Transverse colon (tissue), 4 donors: ENCODE results near the gene TNFRSF4. TPM values are rescaled to one million over a fixed set of nuclear protein-coding genes. Genes with fewer than 3 reads are reported as not detected.
A peak's percentile ranks its signal among the peaks of the same experiment; 100 is the strongest.

ENCODE experiments used
- DNase-seq: peaks from one replicate; pipeline ENCODE4 v3.0.0-alpha.2; 2019
- H3K27ac ChIP-seq, 4 donors: fragments of 200-600 bp; sonication (generic); 2 replicates each; pipeline ENCODE4 v1.5.1; 2016 to 2018; ENCODE audit warnings: inconsistent platforms in 4 of 4
- H3K27me3 ChIP-seq: fragments of 200-600 bp; sonication (generic); 2 replicates; pipeline ENCODE4 v1.5.1; 2017; ENCODE audit warnings: inconsistent platforms
- H3K36me3 ChIP-seq, 4 donors: fragments of 200-600 bp; sonication (generic); 2 replicates each; pipeline ENCODE4 v1.5.1; 2017 to 2019; ENCODE audit warnings: inconsistent platforms in 4 of 4
- H3K4me1 ChIP-seq, 4 donors: fragments of 200-600 bp; sonication (generic); 2 replicates each; pipeline ENCODE4 v1.5.1; 2017 to 2020; ENCODE audit warnings: inconsistent platforms in 4 of 4
- H3K4me3 ChIP-seq, 4 donors: fragments of 200-600 bp; sonication (generic); 1 replicate in 1 of 4; 2 replicates in 3 of 4; pipeline versions ENCODE4 v1.5.1 to v1.6.1; 2017 to 2019; ENCODE audit warnings: inconsistent platforms in 4 of 4
- H3K9me3 ChIP-seq, 2 donors: fragments of 200-600 bp; sonication (generic); 2 replicates each; pipeline ENCODE4 v1.5.1; 2017 to 2019; ENCODE audit warnings: inconsistent platforms in 2 of 2
- EP300 ChIP-seq: sonication (generic); formaldehyde crosslinking; IDR thresholded peaks from one replicate; pipeline ENCODE4 v1.6.1; 2017; ENCODE audit warnings: antibody characterized with exemption, low read depth
- POLR2A ChIP-seq: fragments of 450-650 bp; IDR thresholded peaks from one replicate; pipeline ENCODE4 v1.6.1; 2016; ENCODE audit warnings: antibody characterized with exemption, mild to moderate bottlenecking, moderate library complexity
- POLR2AphosphoS5 ChIP-seq, 3 donors: sonication (generic); formaldehyde crosslinking; IDR thresholded peaks; one replicate each; pipeline ENCODE4 v1.6.1; 2016; ENCODE audit warnings: antibody characterized with exemption in 3 of 3
- WGBS, 2 donors: methylation state at CpG; one replicate each; pipeline ENCODE4 v1.1.5; 2018; ENCODE audit warnings: low coverage in 1 of 2; 5-methylcytosine and 5-hydroxymethylcytosine counted together
- in situ Hi-C, 4 donors: fragments of 200-750 bp; cut with MboI; loops; one replicate each; pipeline versions ENCODE4 v1.15.0 to v1.15.1; 2017; ENCODE audit warnings: low sequenced_read_pairs in 3 of 4, low pct_ligation_motif_present in 1 of 4, low pct_unique_long_range_greater_than_20kb in 1 of 4
- intact Hi-C: fragments of 100-400 bp; cut with DNase I; formaldehyde crosslinking; loops from one replicate; pipeline ENCODE4 v1.15.1; 2023; ENCODE audit warnings: low total_unique reads
- total RNA-seq, 4 donors: library from RNA; depleted of rRNA; stranded (reverse); fragments of >200 nt; gene quantifications; one replicate each; pipeline ENCODE4 v1.1.0, GENCODE V29; 2016
- TF ChIP-seq, protein P1 (sequence below), 5 experiments: fragments of 200-600 bp in 3 of 5; fragments of 450-650 bp in 2 of 5; sonication (generic) in 3 of 5; IDR thresholded peaks; 1 replicate in 2 of 5; 2 replicates in 3 of 5; pipeline ENCODE4 v1.5.1; 2016 to 2017; ENCODE audit warnings: antibody characterized with exemption in 5 of 5, inconsistent platforms in 3 of 5, mild to moderate bottlenecking in 2 of 5, moderate library complexity in 1 of 5

TNFRSF4 gene
- total RNA-seq, 4 donors from 2014 or later = 0.55 to 4.8 TPM; not detected in 2

GRCh38 chr1:1164701-1165451, 49.1 kb downstream of the TNFRSF4 start:
- 46% methylated on average over 46 of the region's 48 CpGs; no CpG with 5 or more reads in 1 of the 2 donors for WGBS, 2 donors
- H3K27me3 ChIP-seq = peaks cover 16% of the 10 kb centered on the region
- H3K9me3 ChIP-seq = no peaks in the 10 kb centered on the region
- in situ Hi-C loops = no loop called here
- TF ChIP-seq EP300 (no peak), POLR2AphosphoS5 (IDR thresholded peaks at IDR 0.05) (peak in 2 of 3 donors; percentile 43 to 54), POLR2A (peak; percentile 76)
- H3K27ac ChIP-seq = peak overlapping the region; percentile 96 to 98 (median 97)
- peak; percentile 67 for DNase-seq
- H3K4me1 ChIP-seq = peaks cover 0 to 47% (median 22%) of the 10 kb centered on the region in 4 donors
- H3K4me3 ChIP-seq = peak overlapping the region; percentile 4 to 63 (median 50)
- intact Hi-C loops = no loop called here
- no peaks in the 10 kb centered on the region for H3K36me3 ChIP-seq

- in situ Hi-C loops = no loop called here
- peak overlapping the region; percentile 4 to 63 (median 50) for H3K4me3 ChIP-seq
- H3K27ac ChIP-seq = peak overlapping the region; percentile 96 to 98 (median 97)
- H3K36me3 ChIP-seq = no peaks in the 10 kb centered on the region
- peaks cover 0 to 51% (median 27%) of the 10 kb centered on the region in 4 donors for H3K4me1 ChIP-seq
- no peak for DNase-seq
- TF ChIP-seq EP300 = no peak
- TF ChIP-seq POLR2A = no peak
- TF ChIP-seq, protein P1, sequence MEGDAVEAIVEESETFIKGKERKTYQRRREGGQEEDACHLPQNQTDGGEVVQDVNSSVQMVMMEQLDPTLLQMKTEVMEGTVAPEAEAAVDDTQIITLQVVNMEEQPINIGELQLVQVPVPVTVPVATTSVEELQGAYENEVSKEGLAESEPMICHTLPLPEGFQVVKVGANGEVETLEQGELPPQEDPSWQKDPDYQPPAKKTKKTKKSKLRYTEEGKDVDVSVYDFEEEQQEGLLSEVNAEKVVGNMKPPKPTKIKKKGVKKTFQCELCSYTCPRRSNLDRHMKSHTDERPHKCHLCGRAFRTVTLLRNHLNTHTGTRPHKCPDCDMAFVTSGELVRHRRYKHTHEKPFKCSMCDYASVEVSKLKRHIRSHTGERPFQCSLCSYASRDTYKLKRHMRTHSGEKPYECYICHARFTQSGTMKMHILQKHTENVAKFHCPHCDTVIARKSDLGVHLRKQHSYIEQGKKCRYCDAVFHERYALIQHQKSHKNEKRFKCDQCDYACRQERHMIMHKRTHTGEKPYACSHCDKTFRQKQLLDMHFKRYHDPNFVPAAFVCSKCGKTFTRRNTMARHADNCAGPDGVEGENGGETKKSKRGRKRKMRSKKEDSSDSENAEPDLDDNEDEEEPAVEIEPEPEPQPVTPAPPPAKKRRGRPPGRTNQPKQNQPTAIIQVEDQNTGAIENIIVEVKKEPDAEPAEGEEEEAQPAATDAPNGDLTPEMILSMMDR (IDR thresholded peaks at IDR 0.05) = no peak
- TF ChIP-seq POLR2AphosphoS5 (IDR thresholded peaks at IDR 0.05) = no peak
- peaks cover 16% of the 10 kb centered on the region for H3K27me3 ChIP-seq
- intact Hi-C loops = no loop called here
- 47 to 63% methylated on average over 2 to 18 of the region's 26 CpGs for WGBS, 2 donors
- H3K9me3 ChIP-seq = no peaks in the 10 kb centered on the region
These were observed 49.6 kb downstream of the TNFRSF4 start for GRCh38 chr1:1164361-1164700.

DNA sequence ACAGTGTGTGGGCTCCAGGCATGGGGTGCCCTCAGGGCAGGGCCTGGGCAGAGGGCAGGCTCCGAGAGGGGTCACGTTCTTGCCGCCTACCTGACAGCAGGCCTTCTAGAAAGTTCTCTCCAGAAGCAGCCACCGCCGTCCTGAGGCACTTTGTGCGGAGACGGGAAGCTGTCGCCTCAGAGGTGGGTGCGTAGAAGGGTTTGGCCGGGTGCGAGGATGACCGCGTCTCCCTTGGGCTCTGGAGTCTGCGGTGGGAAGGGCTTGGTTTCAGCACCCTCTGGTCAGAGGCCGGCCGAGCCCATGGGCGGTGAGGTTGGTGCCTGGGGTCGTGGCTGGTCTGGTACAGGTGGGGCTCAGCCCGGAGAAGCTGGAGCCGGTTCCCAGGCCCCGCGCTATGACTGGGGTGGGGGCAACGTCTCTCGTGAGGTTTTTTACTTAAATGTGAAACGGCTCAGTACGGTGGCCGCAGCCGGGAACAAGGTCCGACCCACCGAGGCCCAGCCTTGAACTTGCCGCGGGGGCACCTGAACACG, 50.3 kb downstream of the TNFRSF4 start:
- no peak for DNase-seq
- peaks cover 13% of the 10 kb centered on the region for H3K27me3 ChIP-seq
- H3K9me3 ChIP-seq = no peaks in the 10 kb centered on the region
- H3K4me1 ChIP-seq = peaks cover 4 to 59% (median 33%) of the 10 kb centered on the region in 4 donors
- 59 to 63% methylated on average over 5 to 31 of the region's 33 CpGs for WGBS, 2 donors
- peak overlapping the region; percentile 32 to 63 (median 50) for H3K4me3 ChIP-seq
- TF ChIP-seq POLR2AphosphoS5 (IDR thresholded peaks at IDR 0.05) (peak in 1 of 3 donors; percentile 47), EP300 (no peak)
- intact Hi-C loops = no loop called here
- H3K27ac ChIP-seq = peak overlapping the region; percentile 96 to 98 (median 97)
- in situ Hi-C loops = no loop called here
- no peaks in the 10 kb centered on the region for H3K36me3 ChIP-seq

GRCh38 chr1:1162597-1163537, 51.1 kb downstream of the TNFRSF4 start:
- in situ Hi-C loops = no loop called here
- DNase-seq = peak; percentile 92
- 41% methylated on average over 42 of the region's 73 CpGs; no CpG with 5 or more reads in 1 of the 2 donors for WGBS, 2 donors
- peak overlapping the region; percentile 32 to 63 (median 50) for H3K4me3 ChIP-seq
- no peaks in the 10 kb centered on the region for H3K36me3 ChIP-seq
- H3K4me1 ChIP-seq = peaks cover 9 to 65% (median 39%) of the 10 kb centered on the region in 4 donors
- TF ChIP-seq POLR2AphosphoS5 (IDR thresholded peaks at IDR 0.05) (peak; percentile 65 to 97 (median 95)), POLR2A (peak; percentile 99), EP300 (no peak)
- TF ChIP-seq, protein P1 (IDR thresholded peaks at IDR 0.05) = peak in 1 of 5 experiments; percentile 2
- no peaks in the 10 kb centered on the region for H3K9me3 ChIP-seq
- H3K27me3 ChIP-seq = peaks cover 11% of the 10 kb centered on the region
- intact Hi-C loops = no loop called here
- peak overlapping the region; percentile 96 to 98 (median 97) for H3K27ac ChIP-seq
